ACHN (cell line): ENCODE measurements around the gene SHLD3.
"Not testable (repeated sequence)": the region's sequence is repeated elsewhere in the genome, so short reads cannot be mapped to it uniquely, and the experiment has no call there.

Source experiments
- DNase-seq: peaks from one replicate; pipeline ENCODE4 v3.0.0-alpha.2; 2015
- in situ Hi-C: cut with HindIII; loops from 2 replicates; pipeline ENCODE4 v1.10.0; 2017; ENCODE audit warnings: low sequenced_read_pairs, low pct_ligation_motif_present, low pct_unique_long_range_greater_than_20kb

SHLD3 gene

GRCh38 chr5:65668696-65669095 is 43.9 kb downstream of the SHLD3 start:
- in situ Hi-C loops, result no loop called here
- no peak for DNase-seq

GRCh38 chr5:65672796-65673195 is 48.0 kb downstream of the SHLD3 start:
- in situ Hi-C loops, result no loop called here
- no peak for DNase-seq

GRCh38 chr5:65674749-65675148 is 49.9 kb downstream of the SHLD3 start:
- in situ Hi-C loops, result no loop called here
- no peak for DNase-seq

- in situ Hi-C loops, DNase-seq: not testable (repeated sequence)
Observed at GRCh38 chr5:65676056-65676455, 51.2 kb downstream of the SHLD3 start.
